HEK293 (cell line): ENCODE measurements around the gene CHST1.

Experiments
- CTCF ChIA-PET: fragments of 350-600 bp; formaldehyde crosslinking; extraction: SDS; loops from one replicate; lab custom pipeline; 2021; ENCODE audit warnings: antibody characterized with exemption; lab: Yijun Ruan, JAX
- POLR2A ChIA-PET: fragments of 300-600 bp; formaldehyde crosslinking; extraction: SDS; loops from one replicate; lab custom pipeline; 2020; ENCODE audit warnings: antibody characterized with exemption, inconsistent platforms; lab: Yijun Ruan, JAX
- H3K27ac ChIP-seq: fragments of 200-500 bp; sonication (Bioruptor generic); 2 replicates; pipeline ENCODE4 v1.5.1; 2014; ENCODE audit warnings: low read depth, low read length, control low read depth, inconsistent platforms; ENCODE audit errors: extremely low read depth
- H3K36me3 ChIP-seq, 2 experiments: fragments of 200-500 bp in 1 of 2; sonication (Bioruptor generic) in 1 of 2; 1 replicate in 1 of 2; 2 replicates in 1 of 2; pipeline ENCODE4 v1.5.1; 2014 to 2017; ENCODE audit warnings: inconsistent platforms in 2 of 2, low read length in 2 of 2; ENCODE audit not compliant: control insufficient read depth in 2 of 2, insufficient read depth in 1 of 2
- H3K4me1 ChIP-seq: fragments of 200-500 bp; sonication (Bioruptor generic); 2 replicates; pipeline ENCODE4 v1.5.1; 2014; ENCODE audit warnings: mild to moderate bottlenecking, low read length, inconsistent platforms; ENCODE audit not compliant: control insufficient read depth, insufficient read depth
- H3K4me3 ChIP-seq: 2 replicates; pipeline ENCODE4 v1.5.1; 2011; ENCODE audit warnings: low read depth, mild to moderate bottlenecking, control low read depth, low read length, moderate library complexity
- H3K9me3 ChIP-seq: fragments of 200-500 bp; sonication (Bioruptor generic); 2 replicates; pipeline ENCODE4 v1.5.1; 2014; ENCODE audit warnings: low read depth, low read length, inconsistent platforms; ENCODE audit not compliant: control insufficient read depth, insufficient read depth
- BCL11B ChIP-seq: fragments of 450-650 bp; formaldehyde crosslinking; IDR thresholded peaks from 2 replicates; pipeline ENCODE4 v1.5.1; 2016; ENCODE audit warnings: low read depth, missing biosample characterization, missing genetic modification characterization
- FEZF1 ChIP-seq: fragments of 450-650 bp; formaldehyde crosslinking; IDR thresholded peaks from 2 replicates; pipeline ENCODE4 v1.5.1; 2016; ENCODE audit warnings: missing biosample characterization, missing genetic modification characterization
- HOXD13 ChIP-seq: sonication (generic); formaldehyde crosslinking; IDR thresholded peaks from 2 replicates; pipeline ENCODE4 v1.8.0; 2022; ENCODE audit warnings: missing genetic modification reagents, borderline replicate concordance
- KLF8 ChIP-seq: fragments of 450-650 bp; formaldehyde crosslinking; IDR thresholded peaks from 2 replicates; pipeline ENCODE4 v1.5.1; 2016; ENCODE audit warnings: missing biosample characterization, missing genetic modification characterization
- KLF9 ChIP-seq: fragments of 450-650 bp; formaldehyde crosslinking; IDR thresholded peaks from 2 replicates; pipeline ENCODE4 v1.5.1; 2016; ENCODE audit warnings: missing biosample characterization, missing genetic modification characterization, low read depth
- OVOL3 ChIP-seq: fragments of 450-650 bp; formaldehyde crosslinking; IDR thresholded peaks from 2 replicates; pipeline ENCODE4 v1.5.1; 2016; ENCODE audit warnings: missing biosample characterization, missing genetic modification characterization
- TCF7L2 ChIP-seq: IDR thresholded peaks from 2 replicates; pipeline ENCODE4 v1.6.1; 2011; ENCODE audit warnings: low read depth, mild to moderate bottlenecking, inconsistent platforms, low read length, moderate library complexity, borderline replicate concordance
- ZBTB1 ChIP-seq: fragments of 450-650 bp; formaldehyde crosslinking; IDR thresholded peaks from 2 replicates; pipeline ENCODE4 v1.5.1; 2016; ENCODE audit warnings: missing biosample characterization, missing genetic modification characterization
- ZNF214 ChIP-seq: fragments of 450-650 bp; formaldehyde crosslinking; IDR thresholded peaks from 2 replicates; pipeline ENCODE4 v1.5.1; 2017; ENCODE audit warnings: missing biosample characterization, mild to moderate bottlenecking, missing genetic modification characterization, borderline replicate concordance
- ZNF266 ChIP-seq: fragments of 450-650 bp; formaldehyde crosslinking; IDR thresholded peaks from 2 replicates; pipeline ENCODE4 v1.5.1; 2016; ENCODE audit warnings: missing biosample characterization, missing genetic modification characterization, low read depth
- ZNF274 ChIP-seq, 2 experiments: fragments of 200-500 bp in 1 of 2; fragments of 450-650 bp in 1 of 2; sonication (Bioruptor generic) in 1 of 2; formaldehyde crosslinking in 1 of 2; IDR thresholded peaks; 2 replicates each; pipeline versions ENCODE4 v1.5.1 to v1.6.1; 2014 to 2016; ENCODE audit warnings: borderline replicate concordance in 1 of 2, inconsistent platforms in 1 of 2, low read length in 1 of 2, missing biosample characterization in 1 of 2, missing genetic modification characterization in 1 of 2
- ZNF366 ChIP-seq: fragments of 450-650 bp; formaldehyde crosslinking; conservative IDR thresholded peaks from 2 replicates; pipeline ENCODE4 v1.5.1; 2016; ENCODE audit warnings: missing biosample characterization, missing genetic modification characterization
- ZNF510 ChIP-seq: fragments of 450-650 bp; formaldehyde crosslinking; IDR thresholded peaks from 2 replicates; pipeline ENCODE4 v1.5.1; 2018; ENCODE audit warnings: mild to moderate bottlenecking, missing genetic modification characterization, missing biosample characterization; ENCODE audit not compliant: insufficient replicate concordance
- ZNF529 ChIP-seq: fragments of 450-650 bp; formaldehyde crosslinking; IDR thresholded peaks from 2 replicates; pipeline ENCODE4 v1.5.1; 2017; ENCODE audit warnings: missing genetic modification characterization, missing biosample characterization; ENCODE audit not compliant: insufficient replicate concordance
- ZNF549 ChIP-seq: fragments of 450-650 bp; IDR thresholded peaks from 2 replicates; pipeline ENCODE4 v1.5.1; 2018; ENCODE audit warnings: missing biosample characterization, missing genetic modification characterization, mild to moderate bottlenecking, inconsistent platforms, moderate library complexity
- ZNF571 ChIP-seq: fragments of 450-650 bp; formaldehyde crosslinking; IDR thresholded peaks from 2 replicates; pipeline ENCODE4 v1.5.0; 2017; ENCODE audit warnings: missing biosample characterization, missing genetic modification characterization
- TF ChIP-seq, protein P1 (sequence below): fragments of 450-650 bp; formaldehyde crosslinking; IDR thresholded peaks from 2 replicates; pipeline ENCODE4 v1.5.1; 2016; ENCODE audit warnings: missing biosample characterization, missing genetic modification characterization
- TF ChIP-seq, protein P2 (sequence below): fragments of 450-650 bp; IDR thresholded peaks from 2 replicates; pipeline ENCODE4 v1.5.1; 2018; ENCODE audit warnings: missing biosample characterization, missing genetic modification characterization
- TF ChIP-seq, protein P3 (sequence below): fragments of 450-650 bp; formaldehyde crosslinking; conservative IDR thresholded peaks from 2 replicates; pipeline ENCODE4 v1.5.1; 2016; ENCODE audit warnings: low read depth, missing biosample characterization, missing genetic modification characterization
- TF ChIP-seq, protein P4 (sequence below): fragments of 450-650 bp; formaldehyde crosslinking; IDR thresholded peaks from 2 replicates; pipeline ENCODE4 v1.5.1; 2016; ENCODE audit warnings: missing biosample characterization, missing genetic modification characterization
- TF ChIP-seq, protein P5 (sequence below): fragments of 450-650 bp; formaldehyde crosslinking; IDR thresholded peaks from 2 replicates; pipeline ENCODE4 v1.5.1; 2016; ENCODE audit warnings: missing biosample characterization, missing genetic modification characterization

Gene CHST1

DNA sequence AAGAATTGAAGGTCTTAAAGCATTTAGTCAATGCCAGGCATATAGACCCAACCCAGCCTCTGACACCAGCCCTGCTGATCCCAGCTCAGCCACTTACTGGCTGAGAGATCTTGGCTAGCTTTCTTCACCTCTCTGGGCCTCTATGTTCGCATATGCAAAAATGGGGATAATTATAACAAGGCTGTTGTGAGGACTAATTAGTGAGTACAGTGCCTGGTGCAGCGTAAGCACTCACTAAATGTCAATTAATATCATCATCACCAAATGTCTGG is 10.5 kb downstream of the CHST1 start:
- TF ChIP-seq ZNF529 (no peak), HOXD13 (no peak), FEZF1 (tag by site-specific recombination) (no peak), ZNF510 (tag by site-specific recombination) (no peak), ZNF571 (no peak), ZNF274 (IDR thresholded peaks at IDR 0.05; ENCODE audit: low read length) (no peak), ZNF274 (tag by site-specific recombination; IDR thresholded peaks at IDR 0.05; ENCODE audit: borderline replicate concordance) (no peak)
- TF ChIP-seq, protein P1, sequence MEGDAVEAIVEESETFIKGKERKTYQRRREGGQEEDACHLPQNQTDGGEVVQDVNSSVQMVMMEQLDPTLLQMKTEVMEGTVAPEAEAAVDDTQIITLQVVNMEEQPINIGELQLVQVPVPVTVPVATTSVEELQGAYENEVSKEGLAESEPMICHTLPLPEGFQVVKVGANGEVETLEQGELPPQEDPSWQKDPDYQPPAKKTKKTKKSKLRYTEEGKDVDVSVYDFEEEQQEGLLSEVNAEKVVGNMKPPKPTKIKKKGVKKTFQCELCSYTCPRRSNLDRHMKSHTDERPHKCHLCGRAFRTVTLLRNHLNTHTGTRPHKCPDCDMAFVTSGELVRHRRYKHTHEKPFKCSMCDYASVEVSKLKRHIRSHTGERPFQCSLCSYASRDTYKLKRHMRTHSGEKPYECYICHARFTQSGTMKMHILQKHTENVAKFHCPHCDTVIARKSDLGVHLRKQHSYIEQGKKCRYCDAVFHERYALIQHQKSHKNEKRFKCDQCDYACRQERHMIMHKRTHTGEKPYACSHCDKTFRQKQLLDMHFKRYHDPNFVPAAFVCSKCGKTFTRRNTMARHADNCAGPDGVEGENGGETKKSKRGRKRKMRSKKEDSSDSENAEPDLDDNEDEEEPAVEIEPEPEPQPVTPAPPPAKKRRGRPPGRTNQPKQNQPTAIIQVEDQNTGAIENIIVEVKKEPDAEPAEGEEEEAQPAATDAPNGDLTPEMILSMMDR (tag by site-specific recombination) = no peak
- TF ChIP-seq, protein P2, sequence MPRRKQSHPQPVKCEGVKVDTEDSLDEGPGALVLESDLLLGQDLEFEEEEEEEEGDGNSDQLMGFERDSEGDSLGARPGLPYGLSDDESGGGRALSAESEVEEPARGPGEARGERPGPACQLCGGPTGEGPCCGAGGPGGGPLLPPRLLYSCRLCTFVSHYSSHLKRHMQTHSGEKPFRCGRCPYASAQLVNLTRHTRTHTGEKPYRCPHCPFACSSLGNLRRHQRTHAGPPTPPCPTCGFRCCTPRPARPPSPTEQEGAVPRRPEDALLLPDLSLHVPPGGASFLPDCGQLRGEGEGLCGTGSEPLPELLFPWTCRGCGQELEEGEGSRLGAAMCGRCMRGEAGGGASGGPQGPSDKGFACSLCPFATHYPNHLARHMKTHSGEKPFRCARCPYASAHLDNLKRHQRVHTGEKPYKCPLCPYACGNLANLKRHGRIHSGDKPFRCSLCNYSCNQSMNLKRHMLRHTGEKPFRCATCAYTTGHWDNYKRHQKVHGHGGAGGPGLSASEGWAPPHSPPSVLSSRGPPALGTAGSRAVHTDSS (tag by site-specific recombination) = no peak
- no peaks in the 10 kb centered on the region for H3K9me3 ChIP-seq
- no peaks in the 10 kb centered on the region for H3K4me1 ChIP-seq
- CTCF ChIA-PET = interaction anchor here (0.5 to 6.8 kb wide), 49 partner anchors 8 to 1367 kb away, joined by 3 to 97 read pairs (median 4); partner anchors contain the start of gene CHST1
- H3K27ac ChIP-seq = no peak overlapping the region
- POLR2A ChIA-PET = no interaction called here
- no peaks in the 10 kb centered on the region for H3K36me3 ChIP-seq
- no peak overlapping the region for H3K4me3 ChIP-seq

DNA sequence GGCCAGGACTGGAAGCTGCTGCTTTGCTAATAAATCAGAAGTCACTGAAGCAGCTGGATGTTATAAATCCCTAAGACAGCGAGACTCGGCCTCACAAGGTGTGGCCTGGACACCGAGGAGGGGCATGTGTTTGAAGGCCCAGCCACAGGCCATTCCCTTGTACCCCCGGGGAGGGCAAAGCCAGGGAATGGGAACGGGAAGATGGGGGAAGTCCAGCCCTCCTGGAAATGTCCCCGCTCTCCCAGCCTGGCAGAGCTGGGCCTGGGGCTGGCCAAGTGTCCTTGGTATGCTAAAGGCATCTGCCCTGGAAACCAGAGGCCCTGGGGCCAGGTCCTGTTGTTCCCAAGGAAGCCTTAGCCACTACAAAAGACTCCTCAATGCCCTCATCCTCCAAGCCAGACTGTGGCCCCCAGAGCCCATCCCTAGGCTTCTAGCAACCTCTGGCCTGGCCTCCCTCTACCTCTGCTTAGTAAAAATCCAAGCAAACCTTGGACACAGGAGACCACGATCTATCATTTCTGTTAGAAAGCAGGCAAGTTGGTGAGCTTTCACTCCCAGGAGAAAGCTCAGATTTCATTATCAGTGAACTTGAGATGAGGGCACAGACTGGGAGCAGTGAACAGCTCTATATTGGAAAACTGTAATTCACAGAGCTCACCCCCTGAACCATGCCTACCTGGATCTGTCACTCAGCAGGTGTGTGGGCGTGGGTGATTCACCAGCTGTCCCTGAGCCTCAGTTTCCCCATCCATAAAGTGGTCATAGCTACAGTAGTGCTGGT is 11.0 kb downstream of the CHST1 start:
- TF ChIP-seq, protein P3, sequence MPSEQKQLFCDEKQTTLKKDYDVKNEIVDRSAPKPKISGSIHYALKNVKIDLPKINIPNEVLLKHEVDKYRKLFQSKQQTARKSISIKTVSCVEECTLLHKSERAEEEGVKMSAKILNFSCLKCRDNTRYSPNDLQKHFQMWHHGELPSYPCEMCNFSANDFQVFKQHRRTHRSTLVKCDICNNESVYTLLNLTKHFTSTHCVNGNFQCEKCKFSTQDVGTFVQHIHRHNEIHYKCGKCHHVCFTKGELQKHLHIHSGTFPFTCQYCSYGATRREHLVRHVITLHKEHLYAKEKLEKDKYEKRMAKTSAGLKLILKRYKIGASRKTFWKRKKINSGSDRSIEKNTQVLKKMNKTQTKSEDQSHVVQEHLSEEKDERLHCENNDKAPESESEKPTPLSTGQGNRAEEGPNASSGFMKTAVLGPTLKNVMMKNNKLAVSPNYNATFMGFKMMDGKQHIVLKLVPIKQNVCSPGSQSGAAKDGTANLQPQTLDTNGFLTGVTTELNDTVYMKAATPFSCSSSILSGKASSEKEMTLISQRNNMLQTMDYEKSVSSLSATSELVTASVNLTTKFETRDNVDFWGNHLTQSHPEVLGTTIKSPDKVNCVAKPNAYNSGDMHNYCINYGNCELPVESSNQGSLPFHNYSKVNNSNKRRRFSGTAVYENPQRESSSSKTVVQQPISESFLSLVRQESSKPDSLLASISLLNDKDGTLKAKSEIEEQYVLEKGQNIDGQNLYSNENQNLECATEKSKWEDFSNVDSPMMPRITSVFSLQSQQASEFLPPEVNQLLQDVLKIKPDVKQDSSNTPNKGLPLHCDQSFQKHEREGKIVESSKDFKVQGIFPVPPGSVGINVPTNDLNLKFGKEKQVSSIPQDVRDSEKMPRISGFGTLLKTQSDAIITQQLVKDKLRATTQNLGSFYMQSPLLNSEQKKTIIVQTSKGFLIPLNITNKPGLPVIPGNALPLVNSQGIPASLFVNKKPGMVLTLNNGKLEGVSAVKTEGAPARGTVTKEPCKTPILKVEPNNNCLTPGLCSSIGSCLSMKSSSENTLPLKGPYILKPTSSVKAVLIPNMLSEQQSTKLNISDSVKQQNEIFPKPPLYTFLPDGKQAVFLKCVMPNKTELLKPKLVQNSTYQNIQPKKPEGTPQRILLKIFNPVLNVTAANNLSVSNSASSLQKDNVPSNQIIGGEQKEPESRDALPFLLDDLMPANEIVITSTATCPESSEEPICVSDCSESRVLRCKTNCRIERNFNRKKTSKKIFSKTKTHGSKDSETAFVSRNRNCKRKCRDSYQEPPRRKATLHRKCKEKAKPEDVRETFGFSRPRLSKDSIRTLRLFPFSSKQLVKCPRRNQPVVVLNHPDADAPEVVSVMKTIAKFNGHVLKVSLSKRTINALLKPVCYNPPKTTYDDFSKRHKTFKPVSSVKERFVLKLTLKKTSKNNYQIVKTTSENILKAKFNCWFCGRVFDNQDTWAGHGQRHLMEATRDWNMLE = no peak
- TF ChIP-seq ZNF266 (tag by site-specific recombination) (no peak), HOXD13 (no peak), ZNF214 (tag by site-specific recombination) (no peak), TCF7L2 (no peak), OVOL3 (no peak), ZNF366 (tag by site-specific recombination) (no peak), KLF8 (tag by site-specific recombination) (no peak), KLF9 (tag by site-specific recombination) (no peak), ZBTB1 (tag by site-specific recombination) (no peak), BCL11B (tag by site-specific recombination) (no peak), ZNF549 (tag by site-specific recombination) (no peak)
- TF ChIP-seq, protein P4, sequence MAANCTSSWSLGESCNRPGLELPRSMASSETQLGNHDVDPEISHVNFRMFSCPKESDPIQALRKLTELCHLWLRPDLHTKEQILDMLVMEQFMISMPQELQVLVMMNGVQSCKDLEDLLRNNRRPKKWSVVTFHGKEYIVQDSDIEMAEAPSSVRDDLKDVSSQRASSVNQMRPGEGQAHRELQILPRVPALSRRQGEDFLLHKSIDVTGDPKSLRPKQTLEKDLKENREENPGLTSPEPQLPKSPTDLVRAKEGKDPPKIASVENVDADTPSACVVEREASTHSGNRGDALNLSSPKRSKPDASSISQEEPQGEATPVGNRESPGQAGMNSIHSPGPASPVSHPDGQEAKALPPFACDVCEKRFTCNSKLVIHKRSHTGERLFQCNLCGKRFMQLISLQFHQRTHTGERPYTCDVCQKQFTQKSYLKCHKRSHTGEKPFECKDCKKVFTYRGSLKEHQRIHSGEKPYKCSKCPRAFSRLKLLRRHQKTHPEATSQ (tag by site-specific recombination) = no peak
- TF ChIP-seq, protein P5, sequence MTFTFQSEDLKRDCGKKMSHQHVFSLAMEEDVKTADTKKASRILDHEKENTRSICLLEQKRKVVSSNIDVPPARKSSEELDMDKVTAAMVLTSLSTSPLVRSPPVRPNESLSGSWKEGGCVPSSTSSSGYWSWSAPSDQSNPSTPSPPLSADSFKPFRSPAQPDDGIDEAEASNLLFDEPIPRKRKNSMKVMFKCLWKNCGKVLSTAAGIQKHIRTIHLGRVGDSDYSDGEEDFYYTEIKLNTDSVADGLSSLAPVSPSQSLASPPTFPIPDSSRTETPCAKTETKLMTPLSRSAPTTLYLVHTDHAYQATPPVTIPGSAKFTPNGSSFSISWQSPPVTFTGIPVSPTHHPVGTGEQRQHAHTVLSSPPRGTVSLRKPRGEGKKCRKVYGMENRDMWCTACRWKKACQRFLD (tag by site-specific recombination) = no peak
- Histone ChIP-seq H3K36me3 (no peaks in the 10 kb centered on the region), H3K4me1 (no peaks in the 10 kb centered on the region), H3K4me3 (no peak overlapping the region), H3K9me3 (no peaks in the 10 kb centered on the region), H3K27ac (no peak overlapping the region)
- POLR2A ChIA-PET = no interaction called here
- CTCF ChIA-PET = interaction anchor here (0.5 to 6.8 kb wide), 50 partner anchors 8 to 1367 kb away, joined by 3 to 97 read pairs (median 4); partner anchors contain the start of gene CHST1
